Prostate gland (tissue), 2 donors: ENCODE measurements around the gene BAG1. TPM values are rescaled to one million over a fixed set of nuclear protein-coding genes. Genes with fewer than 3 reads are reported as not detected.

Experiments used
- DNase-seq: peaks from one replicate; pipeline ENCODE4 v3.0.0-alpha.2; 2019; ENCODE audit warnings: low spot score
- H3K27ac ChIP-seq, 2 donors: fragments of 200-600 bp; sonication (generic); 2 replicates each; pipeline ENCODE4 v1.5.1; 2017 to 2019
- H3K27me3 ChIP-seq: fragments of 200-600 bp; sonication (generic); replicated peaks from 2 replicates; pipeline ENCODE4 v1.5.1; 2019; ENCODE audit not compliant: insufficient read depth
- H3K36me3 ChIP-seq, 2 donors: fragments of 200-600 bp; sonication (generic); 1 replicate in 1 of 2; 2 replicates in 1 of 2; pipeline versions ENCODE4 v1.5.1 to v1.8.1; 2017 to 2019
- H3K4me1 ChIP-seq: fragments of 200-600 bp; sonication (generic); replicated peaks from 2 replicates; pipeline ENCODE4 v1.5.1; 2019
- H3K4me3 ChIP-seq, 2 donors: fragments of 200-600 bp; sonication (generic); 2 replicates each; pipeline ENCODE4 v1.5.1; 2017 to 2019
- H3K9me3 ChIP-seq: fragments of 200-600 bp; sonication (generic); 2 replicates; pipeline ENCODE4 v1.5.1; 2017
- POLR2A ChIP-seq: fragments of 450-650 bp; IDR thresholded peaks from one replicate; pipeline ENCODE4 v1.6.1; 2016; ENCODE audit warnings: antibody characterized with exemption, mild to moderate bottlenecking
- POLR2AphosphoS5 ChIP-seq: sonication (generic); formaldehyde crosslinking; IDR thresholded peaks from one replicate; pipeline ENCODE4 v1.6.1; 2017; ENCODE audit warnings: antibody characterized with exemption
- WGBS: methylation state at CpG from one replicate; pipeline ENCODE4 v1.1.5; 2018; 5-methylcytosine and 5-hydroxymethylcytosine counted together
- intact Hi-C: fragments of 100-400 bp; cut with DNase I; formaldehyde crosslinking; loops from one replicate; pipeline ENCODE4 v1.14.2; 2022
- total RNA-seq, 2 donors: library from RNA; depleted of rRNA; stranded (reverse); fragments of >200 nt; gene quantifications; one replicate each; pipeline ENCODE4 v1.1.0, GENCODE V29; 2016
- TF ChIP-seq, protein P1 (sequence below), 4 experiments: fragments of 200-600 bp in 2 of 4; fragments of 450-650 bp in 2 of 4; sonication (generic) in 2 of 4; IDR thresholded peaks; 1 replicate in 3 of 4; 2 replicates in 1 of 4; pipeline ENCODE4 v1.5.1; 2016 to 2019; ENCODE audit warnings: antibody characterized with exemption in 4 of 4, mild to moderate bottlenecking in 2 of 4, moderate library complexity in 2 of 4

BAG1 gene
- total RNA-seq, 2 donors from 2014 or later = 94.9 to 112 TPM

GRCh38 chr9:33265211-33265865 lies 830 bp upstream of the BAG1 start:
- no peak for DNase-seq
- peak overlapping the region; percentile 85 to 90 for H3K4me3 ChIP-seq
- peaks cover 8% of the 10 kb centered on the region for H3K4me1 ChIP-seq
- H3K9me3 ChIP-seq = no peaks in the 10 kb centered on the region
- no peaks in the 10 kb centered on the region for H3K27me3 ChIP-seq
- peak overlapping the region; percentile 89 to 90 for H3K27ac ChIP-seq
- H3K36me3 ChIP-seq = peaks cover 5 to 7% of the 10 kb centered on the region in 2 donors
- intact Hi-C loops = no loop called here
- 21% methylated on average over 13 of the region's 13 CpGs for WGBS
- no peak for TF ChIP-seq POLR2AphosphoS5
- TF ChIP-seq POLR2A = no peak
- TF ChIP-seq, protein P1, sequence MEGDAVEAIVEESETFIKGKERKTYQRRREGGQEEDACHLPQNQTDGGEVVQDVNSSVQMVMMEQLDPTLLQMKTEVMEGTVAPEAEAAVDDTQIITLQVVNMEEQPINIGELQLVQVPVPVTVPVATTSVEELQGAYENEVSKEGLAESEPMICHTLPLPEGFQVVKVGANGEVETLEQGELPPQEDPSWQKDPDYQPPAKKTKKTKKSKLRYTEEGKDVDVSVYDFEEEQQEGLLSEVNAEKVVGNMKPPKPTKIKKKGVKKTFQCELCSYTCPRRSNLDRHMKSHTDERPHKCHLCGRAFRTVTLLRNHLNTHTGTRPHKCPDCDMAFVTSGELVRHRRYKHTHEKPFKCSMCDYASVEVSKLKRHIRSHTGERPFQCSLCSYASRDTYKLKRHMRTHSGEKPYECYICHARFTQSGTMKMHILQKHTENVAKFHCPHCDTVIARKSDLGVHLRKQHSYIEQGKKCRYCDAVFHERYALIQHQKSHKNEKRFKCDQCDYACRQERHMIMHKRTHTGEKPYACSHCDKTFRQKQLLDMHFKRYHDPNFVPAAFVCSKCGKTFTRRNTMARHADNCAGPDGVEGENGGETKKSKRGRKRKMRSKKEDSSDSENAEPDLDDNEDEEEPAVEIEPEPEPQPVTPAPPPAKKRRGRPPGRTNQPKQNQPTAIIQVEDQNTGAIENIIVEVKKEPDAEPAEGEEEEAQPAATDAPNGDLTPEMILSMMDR (IDR thresholded peaks at IDR 0.05) = no peak

GRCh38 chr9:33264003-33264472 lies 470 bp downstream of the BAG1 start:
- peak; percentile 37 for DNase-seq
- peaks cover 5 to 7% of the 10 kb centered on the region in 2 donors for H3K36me3 ChIP-seq

DNA sequence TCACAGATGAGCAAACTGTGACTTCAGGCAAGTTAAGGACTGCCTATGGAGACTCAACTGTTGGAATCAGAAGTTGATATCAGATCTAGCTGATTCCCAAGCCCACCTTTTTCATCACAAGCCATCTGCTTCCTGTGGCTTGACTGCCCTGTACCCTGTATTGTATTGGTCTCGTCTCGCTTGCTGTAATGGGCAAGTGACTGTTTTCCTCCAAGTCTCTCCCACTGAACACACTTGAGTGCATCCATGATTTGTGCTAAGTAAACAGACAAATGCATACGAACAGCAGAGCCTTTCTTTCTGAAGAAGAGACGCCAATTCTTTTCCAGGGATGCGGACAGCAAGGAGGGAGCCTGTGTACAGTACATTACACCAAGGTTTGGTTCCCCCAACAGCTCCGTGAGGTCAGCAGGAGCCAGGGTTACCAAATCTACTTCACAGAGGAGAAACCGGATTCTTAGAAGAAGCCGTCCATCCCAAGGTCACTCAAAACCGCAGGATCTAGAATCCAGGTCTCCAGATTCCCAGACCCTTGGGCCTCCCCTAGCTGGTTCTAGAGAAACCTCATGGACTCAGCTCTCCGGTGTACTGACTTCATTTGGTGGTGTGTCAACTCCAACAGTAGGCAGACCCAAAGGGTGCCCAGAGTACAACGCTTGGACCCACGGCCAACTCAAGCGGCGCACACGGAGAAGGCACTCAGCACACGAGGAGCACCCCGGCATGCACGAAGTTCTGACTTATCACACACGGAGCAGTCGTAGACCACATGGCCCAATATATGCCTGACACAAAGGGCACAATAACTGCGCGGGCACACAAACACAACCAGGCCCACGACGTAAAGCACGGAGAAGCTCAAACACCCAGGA lies 1.1 kb downstream of the BAG1 start:
- H3K27me3 ChIP-seq = no peaks in the 10 kb centered on the region
- intact Hi-C loops = loop anchor here (5.0 kb wide), 1 partner anchor 96 kb away; the partner anchor contains the start of gene B4GALT1
- peak overlapping the region; percentile 85 to 90 for H3K4me3 ChIP-seq
- peaks cover 5 to 7% of the 10 kb centered on the region in 2 donors for H3K36me3 ChIP-seq
- H3K4me1 ChIP-seq = peaks cover 8% of the 10 kb centered on the region
- H3K9me3 ChIP-seq = no peaks in the 10 kb centered on the region
- TF ChIP-seq POLR2AphosphoS5 (no peak), POLR2A (no peak)
- DNase-seq = peak; percentile 15
- 4% methylated on average over 24 of the region's 25 CpGs for WGBS
- peak overlapping the region; percentile 89 to 90 for H3K27ac ChIP-seq

More at GRCh38 chr9:33264003-33264472, 470 bp downstream of the BAG1 start:
- Histone ChIP-seq H3K4me3 (peak overlapping the region; percentile 85 to 90), H3K27ac (peak overlapping the region; percentile 89 to 90), H3K4me1 (peaks cover 8% of the 10 kb centered on the region), H3K9me3 (no peaks in the 10 kb centered on the region), H3K27me3 (no peaks in the 10 kb centered on the region)
- peak; percentile 17 for TF ChIP-seq POLR2AphosphoS5
- TF ChIP-seq POLR2A = no peak
- under 1% methylated on average over 37 of the region's 37 CpGs for WGBS
- intact Hi-C loops = loop anchor here (5.0 kb wide), 1 partner anchor 97 kb away; the partner anchor contains the start of gene B4GALT1

- Histone ChIP-seq H3K4me1 (peaks cover 4% of the 10 kb centered on the region), H3K4me3 (no peak overlapping the region), H3K27ac (no peak overlapping the region), H3K9me3 (no peaks in the 10 kb centered on the region), H3K27me3 (no peaks in the 10 kb centered on the region), H3K36me3 (peaks cover 9 to 17% of the 10 kb centered on the region in 2 donors)
- intact Hi-C loops = loop anchor here (5.0 kb wide), 1 partner anchor 93 kb away; the partner anchor contains the start of gene B4GALT1
- no peak for TF ChIP-seq POLR2AphosphoS5
- TF ChIP-seq, protein P1 (IDR thresholded peaks at IDR 0.05) = no peak
- no peak for TF ChIP-seq POLR2A
- no peak for DNase-seq
- WGBS = 100% methylated on average over 1 of the region's 1 CpG
Observed at GRCh38 chr9:33260372-33260771, 4.1 kb downstream of the BAG1 start.

DNA sequence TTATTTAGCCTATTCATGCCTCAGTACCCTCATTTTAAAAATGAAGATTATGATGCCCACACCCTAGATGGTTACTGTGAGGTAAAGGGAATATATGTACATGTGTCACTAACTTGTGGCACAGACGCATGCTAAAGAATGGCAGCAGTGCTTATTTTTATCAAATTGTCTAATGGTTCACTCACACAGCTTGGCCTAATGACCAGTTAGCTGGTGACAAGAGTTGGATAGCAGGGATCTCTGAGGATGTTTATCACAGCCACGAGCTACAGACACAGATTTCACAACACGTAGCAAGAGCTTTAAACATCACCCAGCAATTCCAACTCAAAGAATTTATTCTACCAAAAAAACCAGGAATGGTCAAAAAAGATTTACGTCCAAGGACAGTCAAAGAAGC lies 7.2 kb downstream of the BAG1 start:
- TF ChIP-seq POLR2A = no peak
- TF ChIP-seq, protein P1 (IDR thresholded peaks at IDR 0.05) = no peak
- no peak for TF ChIP-seq POLR2AphosphoS5
- no peak overlapping the region for H3K4me3 ChIP-seq
- H3K36me3 ChIP-seq = peaks cover 17 to 20% of the 10 kb centered on the region in 2 donors
- DNase-seq = no peak
- intact Hi-C loops = no loop called here
- H3K9me3 ChIP-seq = no peaks in the 10 kb centered on the region
- no peak overlapping the region for H3K27ac ChIP-seq
- no peaks in the 10 kb centered on the region for H3K4me1 ChIP-seq
- WGBS = 90% methylated on average over 4 of the region's 4 CpGs
- H3K27me3 ChIP-seq = no peaks in the 10 kb centered on the region
